ENCODE data around the gene IL18R1.
"Not testable (repeated sequence)": the region's sequence is repeated elsewhere in the genome, so short reads cannot be mapped to it uniquely, and the experiment has no call there.

The IL18R1 gene, protein sequence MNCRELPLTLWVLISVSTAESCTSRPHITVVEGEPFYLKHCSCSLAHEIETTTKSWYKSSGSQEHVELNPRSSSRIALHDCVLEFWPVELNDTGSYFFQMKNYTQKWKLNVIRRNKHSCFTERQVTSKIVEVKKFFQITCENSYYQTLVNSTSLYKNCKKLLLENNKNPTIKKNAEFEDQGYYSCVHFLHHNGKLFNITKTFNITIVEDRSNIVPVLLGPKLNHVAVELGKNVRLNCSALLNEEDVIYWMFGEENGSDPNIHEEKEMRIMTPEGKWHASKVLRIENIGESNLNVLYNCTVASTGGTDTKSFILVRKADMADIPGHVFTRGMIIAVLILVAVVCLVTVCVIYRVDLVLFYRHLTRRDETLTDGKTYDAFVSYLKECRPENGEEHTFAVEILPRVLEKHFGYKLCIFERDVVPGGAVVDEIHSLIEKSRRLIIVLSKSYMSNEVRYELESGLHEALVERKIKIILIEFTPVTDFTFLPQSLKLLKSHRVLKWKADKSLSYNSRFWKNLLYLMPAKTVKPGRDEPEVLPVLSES

DNA sequence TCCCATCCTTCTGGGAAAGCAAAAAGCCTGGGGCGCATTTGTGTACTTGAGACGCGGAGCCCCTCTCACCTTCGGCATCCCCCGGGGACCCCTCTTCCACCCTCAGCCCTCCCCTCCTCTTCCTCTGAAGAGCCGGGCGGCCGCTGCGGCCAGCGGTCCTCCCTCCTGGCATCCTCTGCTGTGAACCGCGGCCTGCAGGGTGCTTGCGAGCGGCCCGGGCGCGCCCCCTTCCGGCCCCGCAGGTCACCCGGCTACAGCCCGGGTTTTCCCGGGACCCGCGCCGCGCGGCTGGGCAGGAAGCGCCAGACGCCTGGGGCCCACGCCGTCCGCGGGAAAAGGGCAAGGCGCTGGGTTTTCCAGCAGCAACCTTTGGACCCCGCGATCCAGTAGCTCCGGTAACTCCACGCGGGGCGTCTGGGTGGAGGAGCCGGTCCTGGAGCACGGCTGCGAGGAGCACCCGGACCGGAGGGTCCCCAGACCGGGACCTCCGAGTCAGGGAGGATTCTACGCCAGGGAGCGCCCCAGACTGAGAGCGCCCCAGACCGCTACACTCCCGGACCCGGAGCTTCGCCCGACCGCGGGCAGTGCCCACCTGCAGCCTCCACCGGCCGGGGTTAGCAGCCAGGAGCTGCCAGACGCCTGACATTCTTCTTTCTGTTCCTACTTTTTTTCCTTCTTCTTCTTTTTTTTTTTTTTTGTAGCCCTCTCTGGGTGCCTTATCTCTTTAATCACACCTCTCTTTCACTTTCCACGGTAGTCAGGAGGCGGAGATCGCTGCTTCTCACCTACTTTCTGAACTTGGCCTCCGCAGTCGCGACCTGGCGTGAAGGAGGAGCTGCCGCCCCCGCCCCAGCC, at the start of gene IL18R1:
Gene IL18R1 (plus strand): TSS at position 271 of the 855 bp plus-strand sequence. CDS start 6,865 bp downstream, outside the sequence.
- DNase-seq = peak; percentile 2

DNA sequence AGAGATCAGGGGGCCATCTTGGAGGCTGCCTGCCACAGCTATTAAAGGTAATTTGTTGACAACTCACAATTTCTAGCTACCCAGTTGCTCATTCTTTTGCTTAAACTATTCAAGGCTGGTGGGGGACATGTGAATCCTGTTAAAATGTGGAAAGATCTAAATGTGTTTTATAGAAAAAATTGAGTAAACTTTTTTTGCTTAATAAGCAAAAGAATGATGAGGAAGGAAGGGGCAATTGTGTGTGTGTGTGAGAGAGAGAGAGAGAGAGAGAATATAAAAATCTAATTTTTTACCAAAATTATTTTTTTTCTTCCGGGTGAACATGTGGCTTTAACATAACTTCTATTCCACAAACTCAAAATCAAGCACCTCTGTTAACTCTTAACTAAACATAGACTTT, 49.5 kb upstream of the IL18R1 start:
- no peak for DNase-seq

DNA sequence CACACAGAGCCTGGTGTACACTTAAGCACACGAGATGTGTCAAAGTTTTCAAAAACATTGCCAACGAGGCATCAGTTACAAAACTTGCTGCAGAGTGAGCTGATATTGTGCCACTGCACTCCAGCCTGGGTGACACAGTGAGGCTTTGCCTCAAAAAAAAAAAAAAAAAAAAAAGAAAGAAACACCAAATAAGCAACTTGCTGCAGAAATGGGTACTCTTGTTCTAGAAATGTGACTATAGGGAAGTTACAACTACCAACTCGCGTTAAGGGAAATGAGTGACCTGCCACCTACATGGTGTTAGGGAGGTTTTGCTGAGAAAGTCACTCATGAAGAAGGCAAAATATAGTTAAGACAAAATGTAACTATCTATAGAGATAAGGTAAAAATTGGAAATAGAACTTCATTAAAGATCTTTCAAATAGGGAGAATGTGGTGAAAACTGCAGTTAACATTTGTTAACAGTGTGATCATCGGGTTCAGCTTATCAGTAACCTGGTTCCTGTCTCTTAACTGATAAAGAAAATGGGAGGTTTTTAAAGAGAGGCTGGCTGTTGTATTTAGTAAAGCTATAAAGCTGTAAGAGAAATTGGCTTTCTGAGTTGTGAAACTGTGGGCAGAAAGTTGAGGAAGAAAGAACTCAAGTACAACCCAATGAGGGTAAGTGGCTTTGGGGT, 44.5 kb upstream of the IL18R1 start, which contains the start of gene IL1RL1:
Gene IL1RL1 (plus strand): TSS at position 600 of the 677 bp plus-strand sequence. CDS start 26,702 bp downstream, outside the sequence.
- no peak for DNase-seq

DNA sequence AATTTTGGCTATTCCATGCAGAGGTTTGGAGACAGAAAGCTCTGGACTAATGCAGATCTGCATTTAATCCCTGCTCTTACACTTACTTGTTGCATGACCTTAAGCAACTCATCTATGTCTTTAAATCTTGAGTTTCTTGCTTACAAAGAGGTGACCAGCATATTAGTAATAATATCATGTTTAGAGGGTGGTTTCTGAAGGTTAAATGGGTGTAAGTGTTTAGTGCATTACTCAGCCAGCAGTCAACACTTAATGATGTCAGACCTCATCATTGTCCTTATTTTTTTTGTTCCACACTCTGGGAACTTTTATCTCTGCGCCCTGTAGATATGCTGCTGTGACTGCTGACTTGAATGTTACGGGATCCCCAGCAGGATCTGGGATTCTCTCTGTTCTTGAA, 42.6 kb upstream of the IL18R1 start:
- DNase-seq = no peak

DNA sequence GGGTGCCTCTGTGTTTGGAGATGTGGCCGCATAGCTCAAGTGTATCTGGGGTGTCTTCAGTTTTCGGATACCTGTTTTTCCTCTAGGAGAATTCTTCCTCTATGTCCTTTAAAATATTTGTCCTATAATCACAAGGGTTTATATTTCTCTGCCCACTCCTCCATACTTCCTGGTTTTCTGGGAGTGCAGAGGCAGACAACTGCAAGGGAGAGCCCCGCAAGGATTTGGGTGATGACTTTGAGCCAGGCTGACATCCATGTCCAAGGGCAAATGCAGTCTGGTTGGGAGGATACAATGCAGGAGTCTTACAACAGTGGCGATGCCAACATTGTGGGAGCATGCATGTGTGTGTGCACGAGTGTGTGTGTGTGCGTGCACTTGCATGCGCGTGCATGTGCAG, 42.1 kb upstream of the IL18R1 start:
- DNase-seq = no peak

DNA sequence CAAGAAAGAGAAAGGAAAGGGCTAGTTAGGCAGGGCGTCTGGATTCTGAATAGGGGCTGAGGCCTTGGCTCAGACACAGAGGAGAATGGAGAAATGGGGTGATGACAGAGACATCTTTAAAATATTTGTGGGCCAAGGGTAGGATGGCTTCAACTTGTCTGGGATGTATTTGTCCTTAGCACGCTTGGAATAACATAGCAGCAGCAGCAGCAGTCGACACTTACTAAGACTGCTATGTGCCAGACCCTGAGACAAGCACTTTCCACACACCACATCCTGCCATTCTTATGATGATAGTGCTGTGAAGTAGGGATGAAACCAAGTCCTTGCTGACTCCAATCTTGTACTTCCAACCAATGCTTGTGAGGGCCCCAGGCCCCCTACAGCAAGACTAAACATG, 41.6 kb upstream of the IL18R1 start:
- DNase-seq = no peak

DNA sequence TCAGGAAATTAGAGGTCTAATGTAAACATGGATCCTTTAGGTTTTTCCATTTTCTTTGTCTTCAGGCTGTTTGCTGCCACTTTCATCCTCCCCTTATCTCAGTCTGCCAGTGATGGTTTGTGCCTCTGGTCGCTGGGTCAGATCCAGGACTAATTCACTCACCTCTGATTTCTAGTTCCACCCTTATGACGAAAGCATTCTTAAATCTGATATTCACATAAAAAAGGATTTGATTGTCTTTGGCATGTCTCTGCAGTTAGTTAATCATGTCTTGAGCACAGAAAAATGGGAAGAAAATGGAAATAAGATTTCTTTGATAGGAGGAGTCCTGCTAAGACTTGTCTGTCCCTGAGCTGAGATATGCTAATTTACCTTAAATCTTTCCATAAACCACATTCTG, 39.7 kb upstream of the IL18R1 start:
- DNase-seq = no peak

DNA sequence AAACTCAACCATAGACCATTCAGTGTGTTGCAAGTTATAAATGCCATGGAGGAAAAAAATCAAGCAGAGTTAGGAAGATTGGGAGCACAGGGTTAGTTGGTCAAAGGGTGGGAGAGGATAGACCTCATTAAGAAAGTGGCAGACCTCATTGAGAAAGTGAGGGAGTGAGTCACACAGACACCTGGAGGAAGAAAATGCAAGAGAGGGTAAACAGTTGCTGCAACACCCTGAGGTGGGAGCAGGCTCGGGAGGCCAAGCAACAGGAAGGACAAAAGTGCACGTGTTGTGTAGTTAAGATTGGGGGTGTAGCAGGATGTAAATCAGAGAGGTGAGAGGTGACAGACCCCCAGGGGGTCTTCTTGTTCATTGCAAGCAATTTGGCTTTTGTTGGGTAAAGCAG, 37.9 kb upstream of the IL18R1 start:
- DNase-seq = no peak

DNA sequence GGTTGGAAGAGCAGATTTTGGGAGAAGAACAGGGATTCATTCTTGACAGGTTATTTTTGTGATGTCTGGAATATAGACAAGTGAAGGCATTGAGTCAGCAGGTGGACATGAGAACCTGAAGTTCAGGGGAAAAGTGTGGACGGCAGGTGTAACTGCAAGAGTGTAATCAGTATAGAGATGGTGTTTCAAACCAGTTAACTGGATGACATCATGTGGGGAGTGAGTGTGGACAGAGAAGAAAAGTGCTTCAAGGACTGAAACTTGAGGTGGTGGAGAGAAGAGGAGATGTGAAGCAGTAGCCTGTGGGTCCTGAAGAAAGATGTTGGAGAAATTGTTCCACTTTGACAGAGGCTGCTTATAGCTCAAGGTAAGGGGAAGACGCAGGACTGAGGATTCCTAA, 37.2 kb upstream of the IL18R1 start:
- DNase-seq = no peak

DNA sequence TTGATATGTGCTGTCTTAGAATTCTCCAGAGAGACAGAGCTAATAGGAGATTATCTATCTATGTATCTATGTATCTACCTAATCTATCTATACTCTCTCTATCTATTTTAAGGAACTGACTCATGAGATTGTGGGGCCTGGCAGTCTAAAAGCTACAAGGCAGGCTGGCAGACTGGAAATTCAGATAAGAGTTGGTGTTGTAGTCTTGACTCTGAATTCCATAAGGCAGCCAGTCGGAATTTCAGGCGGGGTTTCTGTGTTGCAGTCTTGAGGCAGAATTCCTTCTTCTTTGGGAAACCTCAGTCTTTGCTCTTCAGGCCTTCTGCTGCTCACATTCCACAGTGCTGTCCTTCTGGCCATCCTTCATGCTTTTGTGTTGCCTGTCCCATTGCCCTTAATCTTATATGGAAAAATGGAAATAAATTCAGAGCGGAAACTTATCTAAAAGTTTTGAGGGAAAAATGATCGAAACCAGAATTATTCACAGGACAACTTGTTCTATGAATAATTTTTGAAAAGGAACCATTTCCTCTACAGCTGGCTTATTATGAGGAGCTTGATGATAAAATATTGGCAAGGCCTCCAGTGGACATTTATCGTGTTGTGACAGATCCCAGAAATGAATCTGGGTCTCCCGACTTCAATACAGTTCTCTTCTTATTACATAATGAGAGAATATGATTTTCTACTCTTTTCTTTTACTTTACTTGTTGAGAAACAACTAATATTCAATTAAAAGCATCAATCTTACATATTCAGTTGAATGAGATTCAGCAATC, 33.5 kb upstream of the IL18R1 start:
- no peak for DNase-seq

DNA sequence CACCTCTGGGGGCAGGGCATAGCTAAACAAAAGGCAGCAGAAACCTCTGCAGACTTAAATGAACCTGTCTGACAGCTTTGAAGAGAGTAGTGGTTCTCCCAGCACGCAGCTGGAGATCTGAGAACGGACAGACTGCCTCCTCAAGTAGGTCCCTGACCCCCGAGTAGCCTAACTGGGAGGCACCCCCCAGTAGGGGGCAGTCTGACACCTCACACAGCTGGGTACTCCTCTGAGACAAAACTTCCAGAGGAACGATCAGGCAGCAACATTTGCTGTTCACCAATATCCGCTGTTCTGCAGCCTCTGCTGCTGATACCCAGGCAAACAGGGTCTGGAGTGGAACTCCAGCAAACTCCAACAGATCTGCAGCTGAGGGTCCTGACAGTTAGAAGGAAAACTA, 30.7 kb upstream of the IL18R1 start:
- not testable (repeated sequence) for DNase-seq

DNA sequence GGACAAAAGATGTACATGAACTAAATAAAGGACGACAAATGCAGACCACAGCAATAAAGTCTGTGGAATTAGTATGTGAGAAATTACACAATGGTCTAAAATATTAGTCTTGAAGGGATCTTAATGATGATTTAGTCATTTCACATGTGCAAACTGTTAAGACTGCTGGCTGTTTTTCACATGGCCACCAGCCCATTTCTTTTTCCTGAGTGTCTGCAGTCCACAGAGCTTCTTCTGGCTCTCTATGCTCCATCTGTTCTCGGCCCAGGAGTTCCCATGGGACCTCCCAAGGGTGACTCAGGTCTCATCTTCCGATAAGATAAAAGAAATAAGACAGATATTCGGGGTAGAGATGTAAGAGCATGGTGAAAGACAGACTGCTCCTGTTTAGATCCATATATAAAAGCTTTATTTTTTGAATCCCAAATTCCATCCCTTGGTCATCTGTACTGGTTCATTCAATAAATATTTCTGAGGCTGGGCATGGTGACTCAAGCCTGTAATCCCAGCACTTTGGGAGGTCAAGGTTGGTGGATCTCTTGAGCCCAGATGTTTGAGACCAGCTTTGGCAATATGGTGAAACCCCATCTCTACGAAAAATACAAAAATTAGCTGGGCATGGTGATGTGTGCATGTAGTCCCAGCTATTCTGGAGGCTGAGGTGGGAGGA, 24.1 kb upstream of the IL18R1 start:
- no peak for DNase-seq

DNA sequence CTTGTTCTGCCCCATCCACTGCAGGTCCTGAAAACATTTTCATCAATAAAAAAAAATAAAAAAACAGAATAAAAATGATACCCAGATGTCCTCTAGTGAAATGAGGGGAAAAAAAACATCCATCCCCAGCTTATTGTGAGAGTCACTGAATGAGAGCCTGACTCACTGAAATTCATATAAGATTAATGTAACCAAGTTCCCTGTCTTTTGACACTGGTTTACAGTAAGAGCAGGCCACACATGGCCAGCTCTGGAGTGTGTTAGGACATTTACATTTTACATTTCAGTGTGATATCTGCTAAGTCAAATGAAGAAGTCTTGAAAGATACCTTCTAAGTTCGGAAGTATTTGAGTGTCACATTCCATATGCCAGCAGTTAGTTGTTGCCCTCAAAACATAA, 21.1 kb upstream of the IL18R1 start:
- DNase-seq = no peak

DNA sequence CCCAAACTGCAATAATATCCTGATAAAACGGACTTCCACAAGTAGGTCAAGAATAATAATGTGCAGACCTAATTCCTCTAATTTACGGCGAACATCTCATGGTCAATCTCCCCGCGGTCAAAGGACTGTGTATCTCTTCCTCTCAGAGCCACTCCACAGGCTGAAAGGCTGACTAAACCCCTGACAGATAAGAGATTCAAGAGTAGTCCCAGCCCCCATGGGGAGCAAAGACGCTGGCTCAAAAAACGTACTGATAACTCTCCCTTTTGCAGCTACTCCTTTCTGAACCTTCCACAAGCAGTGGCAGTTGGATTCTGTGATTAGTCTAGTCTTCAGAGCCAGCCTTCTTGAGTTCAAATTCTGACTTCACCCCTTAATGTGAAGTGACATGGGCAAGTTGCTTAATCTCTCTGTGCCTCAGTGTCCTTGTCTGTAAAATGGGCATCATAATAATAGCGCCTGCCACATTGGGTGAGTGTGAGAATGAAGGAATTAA, 19.7 kb upstream of the IL18R1 start:
- DNase-seq = no peak

DNA sequence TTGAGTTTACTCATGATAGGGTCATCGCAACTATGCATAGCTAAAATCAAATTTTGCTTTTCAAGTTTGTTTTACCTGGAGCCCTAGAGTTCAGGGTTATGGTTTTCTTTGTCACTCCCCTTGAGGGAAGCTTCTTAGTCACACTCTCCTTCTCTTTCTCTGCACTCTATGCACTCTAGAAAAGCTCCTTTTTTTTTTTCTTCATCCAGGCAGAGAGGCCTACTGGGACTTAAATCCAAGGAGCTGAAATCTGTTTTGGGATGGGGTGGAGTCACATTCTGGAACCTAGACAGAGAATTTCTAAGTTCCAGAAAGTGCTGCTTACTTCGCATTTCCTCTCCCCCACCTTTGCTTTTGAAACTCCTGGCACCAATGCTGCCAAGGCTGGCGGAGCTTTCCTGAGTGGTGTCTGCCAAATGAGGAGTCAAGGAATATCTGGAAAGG, 19.1 kb upstream of the IL18R1 start:
- no peak for DNase-seq

DNA sequence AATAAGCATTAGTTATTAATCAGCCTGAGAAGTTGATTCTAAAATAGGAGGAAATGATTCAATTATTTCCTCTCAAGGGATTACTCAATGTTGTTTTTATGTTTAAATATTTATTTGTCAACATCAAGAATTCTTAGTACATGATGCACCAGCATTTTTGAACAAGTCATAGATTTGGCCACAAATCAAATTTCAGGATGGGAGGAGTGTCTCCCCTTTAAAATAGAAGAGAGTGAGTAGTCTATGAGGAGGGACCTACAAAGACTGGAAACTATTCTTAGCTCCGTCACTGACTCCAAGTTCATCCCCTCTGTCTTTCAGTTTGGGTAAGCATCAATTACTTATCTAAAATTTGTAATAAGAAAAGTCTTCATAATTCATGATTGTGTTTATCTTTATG, 18.6 kb upstream of the IL18R1 start:
- no peak for DNase-seq

DNA sequence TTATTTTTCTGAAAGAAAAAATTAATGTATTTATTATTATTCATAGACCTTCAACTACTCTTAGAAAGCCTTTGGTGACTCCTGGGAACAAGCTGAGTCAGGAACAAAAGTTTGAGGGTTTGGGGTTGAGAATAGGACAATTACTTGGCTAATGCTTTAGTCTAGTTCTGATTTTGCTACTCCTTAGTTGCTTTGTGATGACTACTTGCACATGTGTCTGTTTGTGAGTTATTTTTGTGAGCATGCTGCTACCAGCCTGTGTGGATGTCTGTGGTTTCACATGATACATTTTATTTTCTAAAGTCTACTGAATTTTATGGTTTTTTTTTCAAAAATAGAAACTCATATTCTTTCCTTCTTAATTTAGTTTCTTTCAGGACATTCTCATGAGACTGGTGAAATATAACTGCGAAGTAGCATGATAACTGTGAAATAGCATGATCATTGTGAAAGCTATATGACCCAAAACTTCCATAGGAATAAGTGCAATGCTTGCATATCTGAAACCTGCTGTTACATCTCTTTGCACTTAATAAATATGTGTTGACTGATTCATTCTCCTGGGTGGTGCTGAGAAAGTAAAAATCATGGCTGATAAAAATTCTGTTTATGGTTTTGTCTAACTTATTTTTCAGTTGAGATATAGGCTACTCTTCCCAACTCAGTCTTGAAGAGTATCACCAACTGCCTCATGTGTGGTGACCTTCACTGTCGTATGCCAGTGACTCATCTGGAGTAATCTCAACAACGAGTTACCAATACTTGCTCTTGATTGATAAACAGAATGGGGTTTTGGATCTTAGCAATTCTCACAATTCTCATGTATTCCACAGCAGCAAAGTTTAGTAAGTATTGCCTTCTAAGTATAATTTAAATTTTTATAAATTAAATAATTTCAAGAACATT, 17.9 kb upstream of the IL18R1 start:
- no peak for DNase-seq

DNA sequence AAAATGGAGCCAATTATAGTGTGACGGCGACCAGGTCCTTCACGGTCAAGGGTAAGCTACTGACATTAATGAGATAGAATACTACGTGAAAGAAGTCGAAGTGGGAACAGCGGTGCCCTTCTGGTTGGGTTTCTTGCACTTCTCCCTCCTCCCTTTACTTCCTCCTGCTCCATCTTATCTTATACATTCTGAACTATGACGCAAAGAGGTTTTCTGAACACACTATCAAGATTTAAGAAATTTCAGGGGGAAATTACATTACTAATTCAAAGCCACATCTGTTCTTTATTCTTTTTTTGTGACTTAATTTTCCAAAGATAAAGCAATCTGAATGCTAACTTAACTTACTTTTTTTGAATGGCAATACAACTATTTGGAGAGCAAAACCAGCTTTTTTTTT, 14.8 kb upstream of the IL18R1 start:
- DNase-seq = no peak

DNA sequence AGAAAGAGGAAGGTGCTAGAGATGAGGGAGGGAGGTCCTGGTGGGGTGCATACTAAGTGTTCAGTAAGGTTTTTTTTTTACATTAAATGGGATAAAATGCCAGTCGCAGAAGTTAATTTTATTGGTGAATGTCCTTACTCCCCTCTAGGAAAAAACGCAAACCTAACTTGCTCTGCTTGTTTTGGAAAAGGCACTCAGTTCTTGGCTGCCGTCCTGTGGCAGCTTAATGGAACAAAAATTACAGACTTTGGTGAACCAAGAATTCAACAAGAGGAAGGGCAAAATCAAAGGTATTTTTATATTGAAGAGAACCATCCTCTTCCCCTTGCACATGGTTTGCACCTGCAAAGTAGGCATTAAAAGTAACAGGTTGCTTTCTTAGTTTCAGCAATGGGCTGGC, 12.7 kb upstream of the IL18R1 start:
- no peak for DNase-seq

DNA sequence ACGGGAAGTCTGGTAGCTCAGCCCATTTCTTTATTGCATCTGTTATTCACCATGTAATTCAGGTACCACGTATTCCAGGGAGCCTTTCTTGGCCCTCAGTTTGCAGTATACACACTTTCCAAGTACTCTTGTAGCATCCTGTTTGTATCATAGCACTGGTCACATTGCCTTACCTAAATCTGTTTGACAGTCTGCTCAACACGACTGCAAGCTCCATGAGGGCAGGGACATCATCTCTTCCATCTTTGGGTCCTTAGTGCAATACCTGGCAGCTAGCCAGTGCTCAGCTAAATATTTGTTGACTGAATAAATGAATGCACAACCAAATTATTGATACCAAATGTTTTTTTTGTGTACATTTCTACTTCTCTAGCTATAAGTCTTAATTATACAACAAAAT, 11.2 kb upstream of the IL18R1 start:
- DNase-seq = no peak

Measured in NCI-H774 (cell line).